Measurements from ENCODE around the gene RASA2.
"Not testable (repeated sequence)": the region's sequence is repeated elsewhere in the genome, so short reads cannot be mapped to it uniquely, and the experiment has no call there.

The RASA2 gene

GRCh38 chr3:141536017-141536416 lies 49.2 kb downstream of the RASA2 start:
- not testable (repeated sequence) for DNase-seq (ENCODE audit: low read depth in 2 of 2)

- DNase-seq (ENCODE audit: low read depth in 2 of 2), result no peak
These were observed 51.0 kb downstream of the RASA2 start for GRCh38 chr3:141537856-141538255.

- no peak for DNase-seq (ENCODE audit: low read depth in 2 of 2)
These were observed 51.9 kb downstream of the RASA2 start for GRCh38 chr3:141538568-141539240.

GRCh38 chr3:141539431-141540187 lies 52.8 kb downstream of the RASA2 start:
- DNase-seq (ENCODE audit: low read depth in 2 of 2), result no peak

GRCh38 chr3:141540531-141540930 lies 53.7 kb downstream of the RASA2 start:
- DNase-seq (ENCODE audit: low read depth in 2 of 2), result no peak

GRCh38 chr3:141542202-141542969 lies 55.6 kb downstream of the RASA2 start:
- DNase-seq (ENCODE audit: low read depth in 2 of 2), result no peak

GRCh38 chr3:141542989-141543388 lies 56.2 kb downstream of the RASA2 start:
- DNase-seq (ENCODE audit: low read depth in 2 of 2), result no peak

GRCh38 chr3:141544697-141545096 lies 57.9 kb downstream of the RASA2 start:
- DNase-seq (ENCODE audit: low read depth in 2 of 2), result no peak

- DNase-seq (ENCODE audit: low read depth in 2 of 2), result no peak
These were observed 59.3 kb downstream of the RASA2 start for GRCh38 chr3:141546081-141546480.

GRCh38 chr3:141546586-141546985 lies 59.8 kb downstream of the RASA2 start:
- no peak for DNase-seq (ENCODE audit: low read depth in 2 of 2)

GRCh38 chr3:141547791-141548190 lies 61.0 kb downstream of the RASA2 start:
- DNase-seq (ENCODE audit: low read depth in 2 of 2), result no peak

GRCh38 chr3:141550926-141551665 lies 64.3 kb downstream of the RASA2 start:
- DNase-seq (ENCODE audit: low read depth in 2 of 2), result no peak

- no peak for DNase-seq (ENCODE audit: low read depth in 2 of 2)
These were observed 65.7 kb downstream of the RASA2 start for GRCh38 chr3:141552440-141552991.

GRCh38 chr3:141553055-141553454 lies 66.2 kb downstream of the RASA2 start:
- DNase-seq (ENCODE audit: low read depth in 2 of 2), result no peak

GRCh38 chr3:141556034-141556433 lies 69.2 kb downstream of the RASA2 start:
- no peak for DNase-seq (ENCODE audit: low read depth in 2 of 2)

GRCh38 chr3:141557961-141558706 lies 71.3 kb downstream of the RASA2 start:
- DNase-seq (ENCODE audit: low read depth in 2 of 2), result no peak

- no peak for DNase-seq (ENCODE audit: low read depth in 2 of 2)
These were observed 74.7 kb downstream of the RASA2 start for GRCh38 chr3:141561426-141562034.

- DNase-seq (ENCODE audit: low read depth in 2 of 2), result no peak
These were observed 77.4 kb downstream of the RASA2 start for GRCh38 chr3:141564241-141564640.

GRCh38 chr3:141570068-141570467 lies 83.2 kb downstream of the RASA2 start:
- no peak for DNase-seq (ENCODE audit: low read depth in 2 of 2)

Measured in stimulated activated CD4-positive, alpha-beta T cell treated with anti-CD3 and anti-CD28 coated beads, Interleukin-12 subunit alpha, Interleukin-12 subunit beta, amount 100 ng/mL, for 24 hours (primary cell).